ENCODE results near the gene RAP1GAP2. TPM values are rescaled to one million over a fixed set of nuclear protein-coding genes. Genes with fewer than 3 reads are reported as not detected.
A peak's percentile ranks its signal among the peaks of the same experiment; 100 is the strongest.
"Not testable (repeated sequence)": the region's sequence is repeated elsewhere in the genome, so short reads cannot be mapped to it uniquely, and the experiment has no call there.

The RAP1GAP2 gene
- total RNA-seq, 1 donor from 2014 or later = 8.6 TPM

GRCh38 chr17:2996810-2997670, 200.8 kb downstream of the RAP1GAP2 start:
- DNase-seq (ENCODE audit: low read depth) (no peak), FAIRE-seq (no peak)
- TF ChIP-seq EZH2 (IDR thresholded peaks at IDR 0.05; ENCODE audit: insufficient read depth, low read length) (no peak), CTCF (IDR thresholded peaks at IDR 0.05; ENCODE audit: insufficient read depth, low read depth, low read length) (no peak)
- Mint-ChIP-seq H3K36me3 (ENCODE audit: low read depth, unreplicated experiment) (peaks cover 2% of the 10 kb centered on the region), H3K27ac (ENCODE audit: unreplicated experiment) (no peak overlapping the region), H3K4me1 (ENCODE audit: low read depth, unreplicated experiment) (peaks cover 2% of the 10 kb centered on the region), H3K27me3 (ENCODE audit: low read depth, unreplicated experiment) (peaks cover 5% of the 10 kb centered on the region), H3K4me3 (ENCODE audit: unreplicated experiment) (no peak overlapping the region), H3K9me3 (ENCODE audit: unreplicated experiment) (no peaks in the 10 kb centered on the region)
- Histone ChIP-seq H4K20me1 (ENCODE audit: insufficient read depth, low read length) (no peaks in the 10 kb centered on the region), H3K27me3 (ENCODE audit: insufficient read depth, low read length) (no peaks in the 10 kb centered on the region), H3K4me1 (ENCODE audit: insufficient read depth, low read length) (peaks cover 3% of the 10 kb centered on the region), H3K27ac (ENCODE audit: low read depth, low read length) (no peak overlapping the region), H3K9me3 (ENCODE audit: insufficient read depth, low read depth, low read length) (no peaks in the 10 kb centered on the region), H2AFZ (ENCODE audit: low read depth, low read length) (no peak overlapping the region), H3K9ac (ENCODE audit: low read length) (no peak overlapping the region), H3K4me2 (ENCODE audit: low read length) (no peak overlapping the region), H3K4me3 (ENCODE audit: insufficient read depth, low read depth, low read length) (no peak overlapping the region), H3K79me2 (ENCODE audit: insufficient read depth, low read length) (no peaks in the 10 kb centered on the region), H3K36me3 (ENCODE audit: insufficient read depth, low read length) (no peaks in the 10 kb centered on the region)

- not testable (repeated sequence) for H3K9me3 Mint-ChIP-seq (ENCODE audit: unreplicated experiment); H3K79me2 ChIP-seq (ENCODE audit: insufficient read depth, low read length); H4K20me1 ChIP-seq (ENCODE audit: insufficient read depth, low read length); H3K36me3 ChIP-seq (ENCODE audit: insufficient read depth, low read length); H3K9me3 ChIP-seq (ENCODE audit: insufficient read depth, low read depth, low read length); H3K9ac ChIP-seq (ENCODE audit: low read length); H3K4me1 Mint-ChIP-seq (ENCODE audit: low read depth, unreplicated experiment); H3K27me3 Mint-ChIP-seq (ENCODE audit: low read depth, unreplicated experiment); H3K4me2 ChIP-seq (ENCODE audit: low read length); H3K4me1 ChIP-seq (ENCODE audit: insufficient read depth, low read length); FAIRE-seq; H3K36me3 Mint-ChIP-seq (ENCODE audit: low read depth, unreplicated experiment); H3K27me3 ChIP-seq (ENCODE audit: insufficient read depth, low read length); H3K4me3 ChIP-seq (ENCODE audit: insufficient read depth, low read depth, low read length); H2AFZ ChIP-seq (ENCODE audit: low read depth, low read length); H3K4me3 Mint-ChIP-seq (ENCODE audit: unreplicated experiment)
- H3K27ac ChIP-seq (ENCODE audit: low read depth, low read length) = peak overlapping the region; percentile 52
- DNase-seq (ENCODE audit: low read depth) = peak; percentile 69
- H3K27ac Mint-ChIP-seq (ENCODE audit: unreplicated experiment) = peak overlapping the region; percentile 92
Measured at GRCh38 chr17:2998469-2998901, 202.2 kb downstream of the RAP1GAP2 start.

GRCh38 chr17:3002538-3003295, 206.5 kb downstream of the RAP1GAP2 start:
- peaks cover 12% of the 10 kb centered on the region for H3K27me3 Mint-ChIP-seq (ENCODE audit: low read depth, unreplicated experiment)
- FAIRE-seq = no peak
- no peak overlapping the region for H2AFZ ChIP-seq (ENCODE audit: low read depth, low read length)
- H4K20me1 ChIP-seq (ENCODE audit: insufficient read depth, low read length) = no peaks in the 10 kb centered on the region
- no peak for DNase-seq (ENCODE audit: low read depth)
- no peak overlapping the region for H3K4me3 ChIP-seq (ENCODE audit: insufficient read depth, low read depth, low read length)
- H3K9me3 Mint-ChIP-seq (ENCODE audit: unreplicated experiment) = peaks cover 2% of the 10 kb centered on the region
- TF ChIP-seq EZH2 (IDR thresholded peaks at IDR 0.05; ENCODE audit: insufficient read depth, low read length) (no peak), CTCF (IDR thresholded peaks at IDR 0.05; ENCODE audit: insufficient read depth, low read depth, low read length) (no peak)
- H3K9ac ChIP-seq (ENCODE audit: low read length) = no peak overlapping the region
- H3K27ac Mint-ChIP-seq (ENCODE audit: unreplicated experiment) = no peak overlapping the region
- H3K79me2 ChIP-seq (ENCODE audit: insufficient read depth, low read length) = no peaks in the 10 kb centered on the region
- no peaks in the 10 kb centered on the region for H3K36me3 ChIP-seq (ENCODE audit: insufficient read depth, low read length)
- H3K4me1 Mint-ChIP-seq (ENCODE audit: low read depth, unreplicated experiment) = peaks cover 16% of the 10 kb centered on the region
- H3K4me2 ChIP-seq (ENCODE audit: low read length) = no peak overlapping the region
- no peak overlapping the region for H3K4me3 Mint-ChIP-seq (ENCODE audit: unreplicated experiment)
- H3K4me1 ChIP-seq (ENCODE audit: insufficient read depth, low read length) = peaks cover 11% of the 10 kb centered on the region
- peaks cover 2% of the 10 kb centered on the region for H3K36me3 Mint-ChIP-seq (ENCODE audit: low read depth, unreplicated experiment)
- no peaks in the 10 kb centered on the region for H3K9me3 ChIP-seq (ENCODE audit: insufficient read depth, low read depth, low read length)
- no peak overlapping the region for H3K27ac ChIP-seq (ENCODE audit: low read depth, low read length)
- no peaks in the 10 kb centered on the region for H3K27me3 ChIP-seq (ENCODE audit: insufficient read depth, low read length)
